ENCODE results near the gene STAT5B. TPM values are rescaled to one million over a fixed set of nuclear protein-coding genes. Genes with fewer than 3 reads are reported as not detected.

Gene STAT5B
- total and polyA plus RNA-seq, 11 donors, result 13.0 to 51.9 (median 31.4) TPM

- DNase-seq (no peak), ATAC-seq (no peak)
- Histone ChIP-seq H3K27me3 (no peaks in the 10 kb centered on the region), H3K4me3 (no peak overlapping the region), H3K4me1 (peaks cover 3 to 65% (median 36%) of the 10 kb centered on the region in 12 donors), H3K9me3 (no peaks in the 10 kb centered on the region), H3K27ac (peak overlapping the region in 4 of 12 donors; percentile 11 to 37 (median 34)), H3K36me3 (peaks cover 0 to 97% (median 81%) of the 10 kb centered on the region in 9 donors)
- TF ChIP-seq POLR2A (IDR thresholded peaks at IDR 0.05) (no peak), CTCF (IDR thresholded peaks at IDR 0.05) (no peak)
- intact Hi-C loops (cut with DNase I), result loop anchor here in 1 of 10 donors (10.0 kb wide), 1 partner anchor 292 kb away; the partner anchor contains the start of gene NKIRAS2
- WGBS, 4 donors, result 78 to 86% (median 82%) methylated on average over 4 of the region's 4 CpGs
Measured at GRCh38 chr17:42316755-42317154, 40.6 kb upstream of the STAT5B start.

GRCh38 chr17:42315402-42316156, 39.4 kb upstream of the STAT5B start:
- Histone ChIP-seq H3K9me3 (no peaks in the 10 kb centered on the region), H3K36me3 (peaks cover 0 to 97% (median 78%) of the 10 kb centered on the region in 9 donors), H3K27ac (peak overlapping the region in 1 of 12 donors; percentile 5), H3K4me3 (no peak overlapping the region), H3K4me1 (peaks cover 4 to 72% (median 45%) of the 10 kb centered on the region in 12 donors), H3K27me3 (no peaks in the 10 kb centered on the region)
- TF ChIP-seq POLR2A (IDR thresholded peaks at IDR 0.05), result no peak
- TF ChIP-seq CTCF (IDR thresholded peaks at IDR 0.05), result no peak
- intact Hi-C loops (cut with DNase I), result loop anchor here in 1 of 10 donors (10.0 kb wide), 1 partner anchor 291 kb away; the partner anchor contains the start of gene NKIRAS2
- no peak for DNase-seq
- ATAC-seq, result no peak
- 80 to 89% (median 86%) methylated on average over 10 of the region's 10 CpGs for WGBS, 4 donors

- Histone ChIP-seq H3K4me1 (peaks cover 4 to 57% (median 34%) of the 10 kb centered on the region in 12 donors), H3K27ac (peak overlapping the region in 7 of 12 donors; percentile 3 to 33 (median 27)), H3K9me3 (no peaks in the 10 kb centered on the region), H3K36me3 (peaks cover 0 to 97% (median 75%) of the 10 kb centered on the region in 9 donors), H3K27me3 (no peaks in the 10 kb centered on the region), H3K4me3 (no peak overlapping the region)
- intact Hi-C loops (cut with DNase I), result loop anchor here in 2 of 10 donors (5.0 to 10.0 kb wide), 2 partner anchors 208 to 289 kb away; partner anchors contain the start of gene NKIRAS2 (in 1 of the 2)
- WGBS, 4 donors, result 76 to 81% (median 77%) methylated on average over 13 to 14 of the region's 14 CpGs
- no peak for TF ChIP-seq POLR2A (IDR thresholded peaks at IDR 0.05)
- no peak for TF ChIP-seq CTCF (IDR thresholded peaks at IDR 0.05)
- ATAC-seq, result no peak
- DNase-seq, result no peak
Measured at GRCh38 chr17:42313773-42314566, 37.8 kb upstream of the STAT5B start.
